Measurements from ENCODE around the gene CAMK1G.
A peak's percentile ranks its signal among the peaks of the same experiment; 100 is the strongest.

Gene CAMK1G

GRCh38 chr1:209635850-209636249 lies 52.3 kb downstream of the CAMK1G start:
- DNase-seq (ENCODE audit: low read depth), result no peak

- no peak for DNase-seq (ENCODE audit: low read depth)
Observed at GRCh38 chr1:209641832-209642172, 58.3 kb downstream of the CAMK1G start.

GRCh38 chr1:209642816-209643215 lies 59.3 kb downstream of the CAMK1G start:
- no peak for DNase-seq (ENCODE audit: low read depth)

GRCh38 chr1:209643285-209644020 lies 59.9 kb downstream of the CAMK1G start:
- DNase-seq (ENCODE audit: low read depth), result no peak

GRCh38 chr1:209645574-209646452 lies 62.3 kb downstream of the CAMK1G start:
- no peak for DNase-seq (ENCODE audit: low read depth)

- DNase-seq (ENCODE audit: low read depth), result no peak
Observed at GRCh38 chr1:209646558-209646957, 63.0 kb downstream of the CAMK1G start.

GRCh38 chr1:209647156-209647555 lies 63.6 kb downstream of the CAMK1G start:
- DNase-seq (ENCODE audit: low read depth), result no peak

GRCh38 chr1:209648346-209648745 lies 64.8 kb downstream of the CAMK1G start:
- DNase-seq (ENCODE audit: low read depth), result no peak

- no peak for DNase-seq (ENCODE audit: low read depth)
Observed at GRCh38 chr1:209648931-209649776, 65.6 kb downstream of the CAMK1G start.

GRCh38 chr1:209650454-209650853 lies 66.9 kb downstream of the CAMK1G start:
- DNase-seq (ENCODE audit: low read depth), result no peak

GRCh38 chr1:209651138-209651587 lies 67.6 kb downstream of the CAMK1G start:
- peak; percentile 58 for DNase-seq (ENCODE audit: low read depth)

GRCh38 chr1:209652121-209652735 lies 68.7 kb downstream of the CAMK1G start, which contains the start of gene LAMB3:
TSS of gene LAMB3 (minus strand) at chr1:209652425. CDS start at chr1:209650944, 1,481 bp downstream.
- DNase-seq (ENCODE audit: low read depth), result no peak

- peak; percentile 41 for DNase-seq (ENCODE audit: low read depth)
Observed at GRCh38 chr1:209652873-209653401, 69.4 kb downstream of the CAMK1G start.

GRCh38 chr1:209653915-209654351 lies 70.4 kb downstream of the CAMK1G start:
- no peak for DNase-seq (ENCODE audit: low read depth)

- no peak for DNase-seq (ENCODE audit: low read depth)
Observed at GRCh38 chr1:209655411-209656231, 72.1 kb downstream of the CAMK1G start.

GRCh38 chr1:209657140-209657879 lies 73.8 kb downstream of the CAMK1G start:
- DNase-seq (ENCODE audit: low read depth), result no peak

- no peak for DNase-seq (ENCODE audit: low read depth)
Observed at GRCh38 chr1:209657918-209658317, 74.4 kb downstream of the CAMK1G start.

GRCh38 chr1:209659909-209660308 lies 76.4 kb downstream of the CAMK1G start:
- DNase-seq (ENCODE audit: low read depth), result no peak

GRCh38 chr1:209661071-209661470 lies 77.6 kb downstream of the CAMK1G start:
- DNase-seq (ENCODE audit: low read depth), result no peak

GRCh38 chr1:209662879-209663327 lies 79.4 kb downstream of the CAMK1G start:
- no peak for DNase-seq (ENCODE audit: low read depth)
